ENCODE data around the gene CACNA1G.

Gene CACNA1G

DNA sequence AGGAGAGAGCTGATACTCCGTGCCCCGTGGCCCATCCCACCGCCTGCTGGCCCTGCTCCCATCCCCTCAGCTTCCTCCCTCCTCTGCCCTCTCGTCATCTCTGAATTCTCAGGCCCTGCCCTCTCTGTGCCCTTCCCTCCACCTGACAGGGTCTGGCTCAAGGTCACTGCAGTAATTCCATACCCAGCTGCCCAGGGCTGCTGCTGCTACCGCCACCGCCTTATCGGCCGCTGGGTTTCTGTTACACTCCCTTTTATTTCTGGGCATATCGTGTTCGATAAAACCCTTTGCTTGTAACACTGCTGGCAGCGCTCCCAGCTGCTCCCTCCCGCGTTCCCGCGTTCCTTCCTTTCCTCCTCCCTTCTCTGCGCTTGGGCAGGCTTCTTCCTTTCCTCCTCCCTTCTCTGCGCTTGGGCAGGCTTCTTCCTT, 26.8 kb upstream of the CACNA1G start:
- DNase-seq, result peak; percentile 60

GRCh38 chr17:50534222-50534978, 26.1 kb upstream of the CACNA1G start:
- DNase-seq, result no peak

DNA sequence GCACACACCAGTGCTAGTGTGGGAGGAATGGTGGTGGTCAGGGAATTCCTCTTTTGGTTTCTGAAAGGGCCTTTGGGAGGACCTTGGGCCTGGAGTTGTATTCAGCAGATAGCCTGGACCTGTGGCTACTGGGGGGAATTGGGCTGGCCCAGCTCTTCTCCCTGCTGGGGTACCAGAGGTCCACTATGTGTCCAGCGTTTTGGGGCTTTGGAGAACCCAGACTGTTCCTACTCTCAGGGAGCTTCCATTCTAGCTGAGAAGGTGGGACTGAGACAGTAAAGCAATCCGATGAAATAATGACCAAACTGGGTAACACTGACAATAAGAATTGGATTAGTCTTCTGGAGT, 25.6 kb upstream of the CACNA1G start:
- no peak for DNase-seq

- DNase-seq, result no peak
Observed at GRCh38 chr17:50535407-50535806, 25.1 kb upstream of the CACNA1G start.

GRCh38 chr17:50536683-50537646, 23.6 kb upstream of the CACNA1G start:
- no peak for DNase-seq

DNA sequence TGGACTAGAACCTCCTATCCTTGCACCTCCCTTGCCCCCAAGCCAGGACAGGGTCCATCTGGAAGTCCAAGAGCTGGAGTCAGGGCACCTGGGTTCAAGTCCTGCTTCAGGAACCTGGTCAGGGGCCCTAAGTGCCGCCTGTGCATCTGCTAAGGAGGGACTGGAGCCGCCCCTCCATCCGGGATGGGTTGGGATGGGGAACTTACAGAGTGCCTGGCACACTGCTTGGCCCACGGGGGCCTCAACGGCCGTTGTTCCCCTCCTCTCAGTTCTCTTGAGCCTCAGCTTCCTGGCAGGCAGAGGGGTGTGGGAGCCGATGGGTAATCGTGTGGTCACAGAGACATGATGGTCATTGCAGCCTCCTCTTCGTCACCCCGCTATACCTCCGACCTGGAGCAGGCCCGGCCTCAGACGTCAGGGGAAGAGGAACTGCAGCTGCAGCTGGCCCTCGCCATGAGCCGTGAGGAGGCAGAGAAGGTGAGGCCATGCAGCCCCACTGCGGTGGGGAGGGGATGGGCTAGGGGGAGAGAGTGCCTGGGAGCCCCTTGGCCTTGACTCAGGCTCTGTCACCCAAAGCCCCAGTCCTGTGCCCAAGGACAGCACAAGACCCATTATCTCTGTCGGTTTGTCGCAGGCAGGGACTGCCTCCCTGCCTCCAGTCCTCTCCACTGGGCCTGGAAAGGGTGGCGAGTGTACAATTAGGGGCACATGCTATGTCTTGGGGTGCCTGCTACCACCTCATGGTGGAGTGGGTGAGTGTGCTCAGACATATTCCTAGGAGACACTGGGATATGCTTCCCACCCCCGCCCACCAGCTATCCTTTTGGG, 22.6 kb upstream of the CACNA1G start:
- no peak for DNase-seq

DNA sequence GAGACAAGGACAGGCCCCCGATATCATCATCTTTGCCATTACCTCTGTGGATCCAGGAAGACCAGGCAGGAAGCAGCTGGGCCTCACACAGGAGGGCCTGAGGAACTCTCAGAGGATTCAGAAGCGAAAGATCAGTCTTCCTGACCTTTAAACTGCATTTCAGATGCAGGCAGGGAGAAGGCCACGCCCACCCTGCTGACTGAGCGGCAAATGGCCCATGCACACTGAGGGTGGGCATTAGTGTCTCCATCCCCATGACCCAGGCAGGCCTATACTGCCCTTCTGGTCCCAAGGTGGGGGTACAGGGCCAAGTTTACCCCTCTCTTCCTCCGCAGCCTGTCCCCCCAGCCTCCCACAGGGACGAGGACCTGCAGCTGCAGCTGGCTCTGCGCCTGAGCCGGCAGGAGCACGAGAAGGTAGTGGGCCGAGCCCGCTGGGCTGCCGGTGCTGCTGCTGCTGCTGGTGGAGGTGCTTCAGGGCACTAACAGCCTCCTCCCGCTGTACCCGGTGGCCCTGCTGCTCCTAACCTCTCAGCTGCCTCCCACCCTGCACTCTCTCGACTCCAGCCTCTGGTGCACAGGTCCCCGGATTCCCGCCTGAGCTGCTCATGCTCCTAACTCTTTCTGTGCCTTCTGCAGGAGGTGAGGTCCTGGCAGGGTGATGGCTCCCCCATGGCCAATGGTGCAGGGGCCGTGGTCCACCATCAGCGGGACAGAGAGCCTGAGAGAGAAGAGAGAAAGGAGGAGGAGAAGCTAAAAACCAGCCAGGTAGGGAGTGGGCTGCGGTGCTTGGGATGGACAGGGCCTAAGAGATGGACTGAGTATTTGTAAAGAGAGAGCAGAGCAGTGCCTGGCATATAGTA, 21.7 kb upstream of the CACNA1G start:
- DNase-seq, result no peak

- no peak for DNase-seq
Observed at GRCh38 chr17:50539762-50540559, 20.6 kb upstream of the CACNA1G start.

DNA sequence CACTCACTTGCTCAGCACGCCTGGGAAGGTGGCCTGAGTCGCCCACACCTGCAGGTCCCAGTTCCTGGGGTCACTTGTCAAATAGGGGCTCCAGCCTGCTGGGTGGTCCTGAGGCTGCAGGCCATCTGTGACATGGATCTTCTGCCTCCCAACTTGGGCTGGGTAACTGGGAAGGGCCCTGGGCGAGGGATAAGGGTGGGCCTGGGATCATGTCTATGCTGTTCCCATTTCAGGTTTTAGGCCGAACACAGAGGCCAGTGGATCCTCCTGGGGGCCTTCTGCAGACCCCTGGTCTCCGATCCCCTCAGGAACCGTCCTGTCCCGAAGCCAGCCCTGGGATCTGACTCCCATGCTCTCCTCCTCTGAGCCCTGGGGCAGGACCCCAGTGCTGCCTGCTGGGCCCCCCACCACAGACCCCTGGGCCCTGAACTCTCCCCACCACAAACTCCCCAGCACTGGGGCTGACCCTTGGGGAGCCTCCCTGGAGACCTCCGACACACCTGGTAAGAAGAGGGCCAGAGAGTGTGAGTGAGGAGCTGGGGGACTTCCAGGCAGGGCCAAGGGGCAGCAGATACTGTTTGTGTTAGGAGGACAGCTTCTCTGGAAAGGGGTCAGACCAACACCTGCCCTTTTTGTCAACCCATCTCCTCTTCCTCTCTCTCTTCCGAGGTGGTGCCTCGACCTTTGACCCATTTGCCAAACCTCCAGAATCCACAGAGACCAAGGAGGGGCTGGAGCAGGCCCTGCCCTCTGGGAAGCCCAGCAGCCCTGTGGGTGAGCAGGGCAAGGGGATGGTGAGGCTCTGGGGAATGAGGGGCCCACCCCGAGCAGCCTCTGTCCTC, 19.7 kb upstream of the CACNA1G start:
- no peak for DNase-seq

DNA sequence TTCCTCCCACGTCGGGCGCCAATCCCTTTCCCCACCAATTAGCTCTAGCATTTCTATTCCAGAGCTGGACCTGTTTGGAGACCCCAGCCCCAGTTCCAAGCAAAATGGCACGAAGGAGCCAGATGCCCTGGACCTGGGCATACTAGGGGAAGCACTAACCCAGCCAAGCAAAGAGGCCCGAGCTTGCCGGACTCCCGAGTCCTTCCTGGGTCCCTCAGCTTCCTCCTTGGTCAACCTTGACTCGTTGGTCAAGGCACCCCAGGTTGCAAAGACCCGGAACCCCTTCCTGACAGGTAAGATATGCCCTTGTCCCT, 19.2 kb upstream of the CACNA1G start:
- no peak for DNase-seq

GRCh38 chr17:50541716-50542688, 18.5 kb upstream of the CACNA1G start:
- DNase-seq, result peak; percentile 77

- no peak for DNase-seq
Observed at GRCh38 chr17:50542795-50543774, 17.4 kb upstream of the CACNA1G start.

- no peak for DNase-seq
Observed at GRCh38 chr17:50544516-50544915, 16.0 kb upstream of the CACNA1G start.

- no peak for DNase-seq
Observed at GRCh38 chr17:50545311-50545710, 15.2 kb upstream of the CACNA1G start.

GRCh38 chr17:50546701-50547034, 13.8 kb upstream of the CACNA1G start:
- no peak for DNase-seq

DNA sequence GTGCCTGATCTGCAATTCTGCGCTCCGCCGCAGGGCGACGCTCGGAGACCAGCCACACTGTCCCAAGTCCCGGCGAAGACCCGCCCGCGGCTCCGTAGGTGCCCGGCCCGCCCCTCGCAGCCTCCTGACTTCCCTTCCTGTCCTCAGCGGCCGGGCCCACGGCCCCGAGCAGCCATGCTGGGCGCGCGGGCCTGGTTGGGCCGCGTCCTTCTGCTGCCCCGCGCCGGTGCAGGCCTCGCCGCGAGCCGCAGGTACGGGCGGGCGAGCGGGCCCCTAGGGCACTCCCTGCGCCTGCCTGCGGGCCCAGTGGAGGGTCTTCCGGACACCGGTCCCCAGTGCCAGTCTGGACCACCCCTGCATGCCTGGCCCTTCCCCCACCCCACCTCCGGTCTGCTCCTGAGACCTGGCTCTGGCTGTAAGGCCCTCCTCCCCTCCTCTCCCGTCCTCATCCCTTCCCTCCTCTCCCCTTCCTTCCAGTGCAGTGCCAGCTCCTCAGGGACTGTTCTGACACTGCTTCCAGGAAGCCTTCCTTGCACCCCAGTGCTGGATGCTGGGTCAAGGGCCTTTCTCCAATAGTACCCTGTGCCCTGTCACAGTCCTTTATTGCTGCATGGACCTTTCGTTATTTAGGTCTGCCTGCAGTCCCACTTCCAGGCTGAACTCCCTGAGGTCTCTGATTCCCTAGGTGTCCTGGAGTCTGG, 13.3 kb upstream of the CACNA1G start, which contains the start of gene SPATA20:
SPATA20 (plus strand) TSS at position 140 of the 701 bp plus-strand sequence; CDS start at position 175, 35 bp downstream.
- DNase-seq, result peak; percentile 88

GRCh38 chr17:50547736-50548083, 12.8 kb upstream of the CACNA1G start:
- DNase-seq, result no peak

Data from fibroblast of skin of abdomen (primary cell).